Measurements from ENCODE around the gene CYP2D6.

Gene CYP2D6

DNA sequence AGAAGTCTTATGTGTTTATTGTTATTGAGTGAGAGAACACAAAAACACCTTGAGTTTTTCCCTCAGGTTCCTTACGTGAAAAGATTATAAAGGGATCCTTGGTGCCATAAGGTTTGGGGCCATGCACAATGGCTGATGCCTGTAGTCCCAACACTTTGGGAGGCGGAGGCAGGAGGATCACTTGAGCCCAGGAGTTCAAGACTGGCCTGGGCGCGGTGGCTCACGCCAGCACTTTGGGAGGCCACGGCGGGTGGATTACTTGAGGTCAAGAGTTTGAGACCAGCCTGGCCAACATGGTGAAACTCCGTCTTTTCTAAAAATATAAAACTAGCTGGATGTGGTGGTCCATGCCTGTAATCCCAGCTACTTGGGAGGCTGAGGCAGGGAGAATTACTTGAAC, 45.7 kb downstream of the CYP2D6 start:
- no peak for DNase-seq (ENCODE audit: low read depth in 2 of 2)

DNA sequence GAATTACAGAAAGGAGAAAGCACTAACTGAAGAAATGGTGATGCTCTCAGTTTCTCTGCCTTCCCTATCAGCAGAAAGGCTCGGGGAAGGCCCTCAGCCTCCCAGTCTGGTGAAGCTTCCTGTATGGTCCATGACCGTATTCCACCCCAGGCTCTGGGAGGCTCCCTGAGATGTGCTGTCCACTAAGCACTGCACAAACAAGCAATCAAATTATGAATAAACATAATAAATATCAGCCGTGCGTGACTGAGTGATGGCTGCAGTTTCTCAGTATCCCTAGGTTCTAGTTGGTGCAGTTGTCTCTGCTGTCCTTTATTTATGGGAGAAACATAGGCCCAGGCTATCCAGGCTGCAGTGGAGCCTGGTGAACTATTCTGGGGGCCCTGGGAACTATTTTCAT, 47.5 kb downstream of the CYP2D6 start:
- DNase-seq (ENCODE audit: low read depth in 2 of 2): no peak

DNA sequence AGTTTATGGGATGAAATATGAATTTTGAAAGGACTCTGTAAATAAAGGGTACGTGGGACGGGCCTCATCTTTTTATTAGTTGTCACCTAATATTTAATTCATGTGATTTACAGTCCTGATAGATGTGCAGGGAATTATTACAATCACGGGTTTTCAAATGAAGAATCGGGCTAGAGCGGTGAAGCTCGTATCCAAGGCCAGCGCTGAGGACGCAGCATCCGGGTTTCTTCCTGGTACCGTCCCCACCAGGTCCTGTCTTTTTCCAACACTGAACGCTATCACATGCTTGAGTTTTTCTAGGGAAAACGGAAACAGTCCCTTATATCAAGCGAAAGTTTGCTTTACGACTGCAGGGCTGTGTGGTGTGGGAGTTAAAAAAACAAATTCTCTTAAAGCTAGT, 50.3 kb downstream of the CYP2D6 start:
- no peak for DNase-seq (ENCODE audit: low read depth in 2 of 2)

DNA sequence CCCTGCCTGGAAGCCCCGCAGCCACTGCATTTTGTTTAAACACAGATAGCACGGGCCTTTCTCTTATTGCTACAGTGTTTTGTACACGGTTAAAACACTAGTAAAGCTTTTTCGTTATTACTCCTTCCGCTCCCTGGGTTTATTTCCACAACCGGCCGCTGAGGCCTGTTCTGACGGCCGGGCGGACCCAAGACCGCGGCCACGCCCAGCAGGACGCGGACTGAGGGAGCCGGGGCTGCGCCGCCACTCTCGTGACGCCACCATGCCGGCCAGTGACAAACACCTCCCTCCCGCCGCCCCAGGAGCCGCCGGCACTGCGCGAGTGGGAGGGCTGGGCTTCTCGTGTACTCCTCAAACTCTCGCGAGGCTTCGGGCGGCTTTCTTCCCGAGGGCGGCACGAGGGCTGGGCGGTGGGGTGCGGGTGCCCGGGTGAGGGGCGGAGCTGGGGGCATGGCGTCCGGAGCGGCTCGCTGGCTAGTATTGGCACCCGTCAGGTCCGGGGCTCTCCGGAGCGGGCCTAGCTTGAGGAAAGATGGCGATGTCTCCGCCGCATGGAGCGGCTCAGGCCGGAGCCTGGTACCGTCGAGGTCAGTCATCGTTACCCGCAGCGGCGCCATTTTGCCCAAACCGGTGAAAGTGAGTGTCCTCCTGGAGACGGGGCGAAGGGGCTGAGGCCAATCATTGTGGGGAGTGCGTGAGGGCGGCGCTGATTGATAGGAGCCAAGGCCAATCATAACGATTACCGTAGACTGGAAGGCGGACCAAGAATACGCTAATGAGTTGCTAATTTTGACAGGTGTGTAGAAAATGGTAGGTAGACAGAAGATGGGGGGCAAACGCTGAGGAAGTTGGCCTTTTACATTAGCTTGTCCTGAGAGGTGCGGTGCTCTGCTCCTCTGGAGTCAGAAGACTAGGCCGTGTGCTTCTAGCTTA, 51.0 kb downstream of the CYP2D6 start, which contains the start of gene SMDT1:
Gene SMDT1, plus strand, starts transcription at position 382 of the 933 bp plus-strand sequence. Its CDS starts 69 bp downstream, at position 451.
- DNase-seq (ENCODE audit: low read depth in 2 of 2): peak; percentile 97 to 98

DNA sequence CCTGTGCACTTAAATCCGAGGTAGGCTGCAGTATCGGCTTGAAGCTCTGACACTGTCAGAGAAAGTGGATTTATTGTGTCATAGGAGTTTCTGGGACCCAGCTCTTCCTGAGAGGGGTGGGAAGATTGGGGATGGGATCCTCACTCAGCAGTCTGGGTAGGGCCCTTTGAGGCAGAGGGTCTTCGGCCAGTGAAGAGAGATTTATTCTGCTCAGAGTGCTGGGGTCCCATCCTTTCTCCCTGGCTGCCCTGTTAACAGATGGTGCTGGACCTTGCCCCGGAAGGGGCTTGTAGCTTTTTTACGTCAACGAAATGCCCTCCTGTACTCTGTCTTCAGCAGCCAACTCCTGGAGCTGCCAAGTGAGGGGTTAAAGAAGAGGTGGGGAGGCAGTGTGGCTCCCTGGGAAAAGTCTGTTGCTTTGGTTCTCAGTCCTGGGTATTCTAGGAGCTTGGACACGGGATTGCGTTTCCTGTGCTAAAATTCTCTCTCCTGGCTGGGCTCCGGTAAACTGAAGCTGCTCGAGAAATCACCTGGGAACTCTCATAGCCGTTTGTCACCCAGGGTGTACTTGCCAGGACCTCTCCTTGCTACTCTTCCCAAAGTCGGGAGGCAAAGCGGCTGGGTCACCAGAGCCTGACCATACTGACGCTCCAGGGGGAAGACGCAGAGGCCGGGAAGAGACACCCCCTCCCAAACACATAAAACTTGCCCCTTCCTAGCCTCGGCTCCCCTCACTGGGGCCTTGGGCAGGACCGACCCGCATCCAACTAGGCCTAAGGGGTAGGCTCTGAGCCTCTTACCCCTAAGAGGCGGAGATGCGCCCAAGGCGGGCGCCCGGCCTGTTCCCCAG, 51.9 kb downstream of the CYP2D6 start:
- DNase-seq (ENCODE audit: low read depth in 2 of 2): no peak

DNA sequence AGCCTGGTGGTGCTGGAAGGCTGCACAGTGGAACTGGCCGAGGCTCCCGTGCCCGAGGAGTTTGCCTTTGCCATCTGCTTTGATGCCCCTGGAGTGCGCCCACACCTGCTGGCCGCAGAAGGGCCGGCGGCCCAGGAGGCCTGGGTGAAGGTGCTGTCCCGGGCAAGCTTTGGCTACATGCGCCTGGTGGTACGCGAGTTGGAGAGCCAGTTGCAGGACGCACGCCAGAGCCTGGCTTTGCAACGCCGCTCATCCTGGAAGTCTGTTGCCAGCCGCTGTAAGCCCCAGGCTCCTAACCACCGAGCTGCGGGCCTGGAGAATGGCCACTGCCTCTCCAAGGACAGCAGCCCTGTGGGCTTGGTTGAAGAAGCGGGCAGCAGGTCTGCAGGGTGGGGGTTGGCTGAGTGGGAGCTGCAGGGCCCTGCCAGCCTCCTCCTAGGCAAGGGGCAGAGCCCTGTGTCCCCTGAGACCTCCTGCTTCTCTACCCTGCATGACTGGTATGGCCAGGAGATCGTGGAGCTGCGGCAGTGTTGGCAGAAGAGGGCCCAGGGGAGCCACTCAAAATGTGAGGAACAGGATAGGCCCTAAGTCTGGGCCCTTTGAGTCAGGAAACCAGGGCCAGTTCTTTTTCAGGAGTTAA, 53.0 kb downstream of the CYP2D6 start:
- DNase-seq (ENCODE audit: low read depth in 2 of 2): no peak

DNA sequence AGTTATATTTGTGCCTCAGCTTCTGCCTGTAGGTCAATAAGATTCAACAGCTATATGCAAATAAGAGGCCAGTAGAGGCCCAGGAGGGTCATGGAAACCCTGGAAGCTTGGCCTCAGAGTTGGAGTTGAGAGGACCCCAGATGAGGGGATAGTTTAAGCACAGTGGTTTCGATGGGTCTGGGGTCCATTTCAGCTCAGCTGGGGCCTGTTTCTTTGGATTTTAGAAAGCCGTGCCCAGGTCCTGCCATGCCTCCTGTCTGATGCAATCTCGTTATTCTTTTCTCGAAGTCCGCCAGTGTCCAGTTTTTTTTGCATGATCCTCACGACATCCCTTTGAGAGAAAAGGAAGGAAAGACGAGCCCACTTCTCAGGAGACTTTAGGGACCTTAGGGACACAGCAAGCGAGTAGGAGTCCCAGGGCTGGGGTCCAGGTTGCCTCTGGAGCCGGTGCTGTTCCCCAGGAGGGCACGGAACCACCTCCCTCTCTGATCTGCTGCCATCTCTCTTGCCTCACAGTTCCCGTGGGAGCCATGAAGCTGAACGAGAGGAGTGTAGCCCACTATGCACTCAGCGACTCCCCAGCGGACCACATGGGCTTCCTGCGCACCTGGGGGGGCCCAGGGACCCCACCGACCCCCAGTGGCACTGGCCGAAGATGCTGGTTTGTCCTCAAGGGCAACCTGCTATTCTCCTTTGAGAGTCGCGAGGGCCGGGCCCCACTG, 53.7 kb downstream of the CYP2D6 start:
- DNase-seq (ENCODE audit: low read depth in 2 of 2): no peak

Data from stimulated activated CD8-positive, alpha-beta memory T cell treated with anti-CD3 and anti-CD28 coated beads, Interleukin-2, amount 100 ng/mL, for 1 hour (primary cell).